ENCODE results near the gene ZC3H15. TPM values are rescaled to one million over a fixed set of nuclear protein-coding genes. Genes with fewer than 3 reads are reported as not detected.
"Not testable (repeated sequence)": the region's sequence is repeated elsewhere in the genome, so short reads cannot be mapped to it uniquely, and the experiment has no call there.

ZC3H15 gene
- total RNA-seq, 1 donor, result 71.7 TPM

GRCh38 chr2:186517090-186517489, 31.0 kb downstream of the ZC3H15 start:
- Histone ChIP-seq H3K4me2 (ENCODE audit: insufficient read depth, low read length) (no peak overlapping the region), H4K20me1 (ENCODE audit: insufficient read depth, low read length) (no peaks in the 10 kb centered on the region), H3K4me3 (ENCODE audit: insufficient read depth, low read length) (no peak overlapping the region), H3K27me3 (ENCODE audit: insufficient read depth, low read length) (no peaks in the 10 kb centered on the region), H3K27ac (ENCODE audit: low read depth, low read length) (no peak overlapping the region), H3K36me3 (ENCODE audit: insufficient read depth, low read length) (peaks cover 21% of the 10 kb centered on the region), H3K9me3 (ENCODE audit: low read depth, low read length) (no peaks in the 10 kb centered on the region), H3K4me1 (ENCODE audit: insufficient read depth, low read length) (peaks cover 7% of the 10 kb centered on the region), H3K79me2 (ENCODE audit: insufficient read depth, low read length) (no peaks in the 10 kb centered on the region), H2AFZ (ENCODE audit: low read length) (no peak overlapping the region)
- TF ChIP-seq, protein P1, sequence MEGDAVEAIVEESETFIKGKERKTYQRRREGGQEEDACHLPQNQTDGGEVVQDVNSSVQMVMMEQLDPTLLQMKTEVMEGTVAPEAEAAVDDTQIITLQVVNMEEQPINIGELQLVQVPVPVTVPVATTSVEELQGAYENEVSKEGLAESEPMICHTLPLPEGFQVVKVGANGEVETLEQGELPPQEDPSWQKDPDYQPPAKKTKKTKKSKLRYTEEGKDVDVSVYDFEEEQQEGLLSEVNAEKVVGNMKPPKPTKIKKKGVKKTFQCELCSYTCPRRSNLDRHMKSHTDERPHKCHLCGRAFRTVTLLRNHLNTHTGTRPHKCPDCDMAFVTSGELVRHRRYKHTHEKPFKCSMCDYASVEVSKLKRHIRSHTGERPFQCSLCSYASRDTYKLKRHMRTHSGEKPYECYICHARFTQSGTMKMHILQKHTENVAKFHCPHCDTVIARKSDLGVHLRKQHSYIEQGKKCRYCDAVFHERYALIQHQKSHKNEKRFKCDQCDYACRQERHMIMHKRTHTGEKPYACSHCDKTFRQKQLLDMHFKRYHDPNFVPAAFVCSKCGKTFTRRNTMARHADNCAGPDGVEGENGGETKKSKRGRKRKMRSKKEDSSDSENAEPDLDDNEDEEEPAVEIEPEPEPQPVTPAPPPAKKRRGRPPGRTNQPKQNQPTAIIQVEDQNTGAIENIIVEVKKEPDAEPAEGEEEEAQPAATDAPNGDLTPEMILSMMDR (IDR thresholded peaks at IDR 0.05; ENCODE audit: extremely low read depth, low read depth, low read length), result no peak
- DNase-seq (ENCODE audit: insufficient read length, low spot score, missing footprints), result no peak

- no peaks in the 10 kb centered on the region for H3K27me3 ChIP-seq (ENCODE audit: insufficient read depth, low read length)
- peaks cover 7% of the 10 kb centered on the region for H3K4me1 ChIP-seq (ENCODE audit: insufficient read depth, low read length)
- no peak for DNase-seq (ENCODE audit: insufficient read length, low spot score, missing footprints)
- no peaks in the 10 kb centered on the region for H4K20me1 ChIP-seq (ENCODE audit: insufficient read depth, low read length)
- H3K79me2 ChIP-seq (ENCODE audit: insufficient read depth, low read length), result no peaks in the 10 kb centered on the region
- TF ChIP-seq, protein P1 (IDR thresholded peaks at IDR 0.05; ENCODE audit: extremely low read depth, low read depth, low read length), result no peak
- H3K4me3 ChIP-seq (ENCODE audit: insufficient read depth, low read length), result no peak overlapping the region
- H3K36me3 ChIP-seq (ENCODE audit: insufficient read depth, low read length), result peaks cover 19% of the 10 kb centered on the region
- no peak overlapping the region for H3K4me2 ChIP-seq (ENCODE audit: insufficient read depth, low read length)
- H3K27ac ChIP-seq (ENCODE audit: low read depth, low read length), result peak overlapping the region; percentile 56
- H3K9me3 ChIP-seq (ENCODE audit: low read depth, low read length), result no peaks in the 10 kb centered on the region
- no peak overlapping the region for H2AFZ ChIP-seq (ENCODE audit: low read length)
Observed at GRCh38 chr2:186518291-186518690, 32.2 kb downstream of the ZC3H15 start.

- DNase-seq (ENCODE audit: insufficient read length, low spot score, missing footprints), result no peak
- Histone ChIP-seq H4K20me1 (ENCODE audit: insufficient read depth, low read length) (no peaks in the 10 kb centered on the region), H3K79me2 (ENCODE audit: insufficient read depth, low read length) (no peaks in the 10 kb centered on the region), H2AFZ (ENCODE audit: low read length) (no peak overlapping the region), H3K4me3 (ENCODE audit: insufficient read depth, low read length) (no peak overlapping the region), H3K27me3 (ENCODE audit: insufficient read depth, low read length) (no peaks in the 10 kb centered on the region), H3K9me3 (ENCODE audit: low read depth, low read length) (no peaks in the 10 kb centered on the region), H3K4me2 (ENCODE audit: insufficient read depth, low read length) (peak overlapping the region; percentile 10), H3K4me1 (ENCODE audit: insufficient read depth, low read length) (peaks cover 10% of the 10 kb centered on the region), H3K36me3 (ENCODE audit: insufficient read depth, low read length) (peaks cover 13% of the 10 kb centered on the region), H3K27ac (ENCODE audit: low read depth, low read length) (peak overlapping the region; percentile 56)
- TF ChIP-seq, protein P1 (IDR thresholded peaks at IDR 0.05; ENCODE audit: extremely low read depth, low read depth, low read length), result no peak
Observed at GRCh38 chr2:186518945-186519344, 32.9 kb downstream of the ZC3H15 start.

DNA sequence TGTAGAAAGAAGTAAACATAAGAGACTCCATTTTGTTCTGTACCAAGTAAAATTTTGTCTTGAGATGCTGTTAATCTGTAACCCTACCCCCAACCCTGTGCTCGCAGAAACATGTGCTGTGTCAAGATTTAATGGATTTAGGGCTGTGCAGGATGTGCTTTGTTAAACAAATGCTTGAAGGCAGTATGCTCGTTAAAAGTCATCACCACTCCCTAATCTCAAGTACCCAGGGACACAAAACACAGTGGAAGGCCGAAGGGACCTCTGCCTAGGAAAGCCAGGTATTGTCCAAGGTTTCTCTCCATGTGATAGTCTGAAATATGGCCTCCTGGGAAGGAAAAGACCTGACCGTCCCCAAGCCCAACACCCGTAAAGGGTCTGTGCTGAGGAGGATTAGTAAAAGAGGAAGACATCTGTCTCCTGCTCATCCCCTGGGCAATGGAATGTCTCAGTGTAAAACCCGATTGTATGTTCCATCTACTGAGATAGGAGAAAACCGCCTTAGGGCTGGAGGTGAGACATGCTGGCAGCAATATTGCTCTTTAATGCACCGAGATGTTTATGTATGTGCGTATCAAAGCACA, 35.6 kb downstream of the ZC3H15 start:
- H3K4me3 ChIP-seq (ENCODE audit: insufficient read depth, low read length); H3K27ac ChIP-seq (ENCODE audit: low read depth, low read length); H3K79me2 ChIP-seq (ENCODE audit: insufficient read depth, low read length); H3K9me3 ChIP-seq (ENCODE audit: low read depth, low read length); H3K4me1 ChIP-seq (ENCODE audit: insufficient read depth, low read length); H3K27me3 ChIP-seq (ENCODE audit: insufficient read depth, low read length); H4K20me1 ChIP-seq (ENCODE audit: insufficient read depth, low read length); H3K36me3 ChIP-seq (ENCODE audit: insufficient read depth, low read length); H2AFZ ChIP-seq (ENCODE audit: low read length); DNase-seq (ENCODE audit: insufficient read length, low spot score, missing footprints); H3K4me2 ChIP-seq (ENCODE audit: insufficient read depth, low read length): not testable (repeated sequence)

Measured in osteoblast (primary cell).